DOHH2 (cell line): ENCODE measurements around the gene CDH6.

ENCODE experiments used
- H3F3A ChIP-seq: fragments of 200-600 bp; sonication (generic), shearing (Covaris generic); 2 replicates; pipeline ENCODE4 v1.6.0; 2016; ENCODE audit warnings: antibody characterized with exemption, mild to moderate bottlenecking; ENCODE audit not compliant: control insufficient read depth, insufficient read depth
- H3K27ac ChIP-seq: fragments of 200-600 bp; sonication (generic); 2 replicates; pipeline ENCODE4 v1.5.1; 2014; ENCODE audit warnings: low read depth, mild to moderate bottlenecking, low read length, moderate library complexity
- H3K27me3 ChIP-seq: fragments of 200-600 bp; sonication (generic); 2 replicates; pipeline ENCODE4 v1.6.1; 2014; ENCODE audit warnings: mild to moderate bottlenecking, low read length, mixed read lengths; ENCODE audit not compliant: control insufficient read depth
- H3K36me3 ChIP-seq: fragments of 200-600 bp; sonication (generic); 2 replicates; pipeline ENCODE4 v1.6.1; 2014; ENCODE audit warnings: mild to moderate bottlenecking, low read length, moderate library complexity, mixed read lengths; ENCODE audit not compliant: control insufficient read depth
- H3K4me1 ChIP-seq: fragments of 200-600 bp; sonication (generic); 2 replicates; pipeline ENCODE4 v1.6.1; 2014; ENCODE audit warnings: mild to moderate bottlenecking, low read length, mixed read lengths; ENCODE audit not compliant: control insufficient read depth
- H3K4me2 ChIP-seq: fragments of 200-600 bp; sonication (generic); 2 replicates; pipeline ENCODE4 v1.6.0; 2014; ENCODE audit warnings: mild to moderate bottlenecking, low read length, moderate library complexity
- H3K4me3 ChIP-seq: fragments of 200-600 bp; sonication (generic); 2 replicates; pipeline ENCODE4 v1.5.1; 2014; ENCODE audit warnings: mild to moderate bottlenecking, low read length, mixed read lengths
- H3K79me2 ChIP-seq: fragments of 200-600 bp; sonication (generic); 2 replicates; pipeline ENCODE4 v1.6.1; 2014; ENCODE audit warnings: mild to moderate bottlenecking, low read length, mixed read lengths; ENCODE audit not compliant: control insufficient read depth
- H3K9me2 ChIP-seq: fragments of 200-600 bp; sonication (generic); replicated peaks from 2 replicates; pipeline ENCODE4 v1.6.1; 2014; ENCODE audit warnings: mild to moderate bottlenecking, low read length, mixed read lengths; ENCODE audit not compliant: control insufficient read depth
- H3K9me3 ChIP-seq: fragments of 200-600 bp; sonication (generic); 2 replicates; pipeline ENCODE4 v1.6.1; 2014; ENCODE audit warnings: antibody characterized with exemption, low read length, mixed read lengths; ENCODE audit not compliant: control insufficient read depth, insufficient read depth
- H4K20me1 ChIP-seq: fragments of 200-600 bp; sonication (generic); 2 replicates; pipeline ENCODE4 v1.6.0; 2014; ENCODE audit warnings: low read depth, mild to moderate bottlenecking, antibody characterized with exemption, low read length, moderate library complexity; ENCODE audit not compliant: control insufficient read depth, insufficient read depth
- EZH2phosphoT487 ChIP-seq: fragments of 200-600 bp; sonication (generic); IDR thresholded peaks from 2 replicates; pipeline ENCODE4 v1.6.1; 2017; ENCODE audit warnings: borderline replicate concordance, mild to moderate bottlenecking, antibody characterized with exemption, low read length, moderate library complexity, mixed read lengths
- TF ChIP-seq, protein P1 (sequence below): fragments of 200-600 bp; sonication (generic); IDR thresholded peaks from one replicate; pipeline ENCODE4 v1.5.1; 2014; ENCODE audit warnings: antibody characterized with exemption, mild to moderate bottlenecking, low read depth, low read length; ENCODE audit not compliant: poor library complexity, severe bottlenecking

CDH6 gene

DNA sequence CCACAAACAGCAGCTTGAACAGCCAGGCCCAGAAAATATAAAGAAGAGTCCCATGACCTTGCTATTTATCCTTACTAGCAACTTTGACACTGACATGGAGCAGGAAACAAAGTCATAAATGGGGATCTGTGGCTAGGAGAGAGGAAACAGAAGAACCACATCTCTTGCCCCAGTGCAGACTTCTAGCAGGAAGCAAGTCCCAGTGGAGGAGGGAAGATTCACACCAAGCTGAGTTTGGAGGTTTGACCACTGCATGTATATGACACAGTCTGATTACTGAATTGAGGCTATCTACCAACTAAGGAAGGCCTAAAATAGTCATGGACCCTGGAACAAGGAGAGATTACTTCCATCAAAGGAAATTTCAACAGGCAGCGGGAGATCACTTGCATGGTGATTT lies 51.4 kb downstream of the CDH6 start:
- Histone ChIP-seq H3K4me2 (no peak overlapping the region), H3K9me2 (no peaks in the 10 kb centered on the region), H3K4me3 (no peak overlapping the region), H4K20me1 (no peaks in the 10 kb centered on the region), H3K27ac (no peak overlapping the region), H3K4me1 (no peaks in the 10 kb centered on the region), H3K27me3 (no peaks in the 10 kb centered on the region), H3K9me3 (no peaks in the 10 kb centered on the region), H3K36me3 (no peaks in the 10 kb centered on the region), H3K79me2 (no peaks in the 10 kb centered on the region), H3F3A (no peaks in the 10 kb centered on the region)
- TF ChIP-seq, protein P1, sequence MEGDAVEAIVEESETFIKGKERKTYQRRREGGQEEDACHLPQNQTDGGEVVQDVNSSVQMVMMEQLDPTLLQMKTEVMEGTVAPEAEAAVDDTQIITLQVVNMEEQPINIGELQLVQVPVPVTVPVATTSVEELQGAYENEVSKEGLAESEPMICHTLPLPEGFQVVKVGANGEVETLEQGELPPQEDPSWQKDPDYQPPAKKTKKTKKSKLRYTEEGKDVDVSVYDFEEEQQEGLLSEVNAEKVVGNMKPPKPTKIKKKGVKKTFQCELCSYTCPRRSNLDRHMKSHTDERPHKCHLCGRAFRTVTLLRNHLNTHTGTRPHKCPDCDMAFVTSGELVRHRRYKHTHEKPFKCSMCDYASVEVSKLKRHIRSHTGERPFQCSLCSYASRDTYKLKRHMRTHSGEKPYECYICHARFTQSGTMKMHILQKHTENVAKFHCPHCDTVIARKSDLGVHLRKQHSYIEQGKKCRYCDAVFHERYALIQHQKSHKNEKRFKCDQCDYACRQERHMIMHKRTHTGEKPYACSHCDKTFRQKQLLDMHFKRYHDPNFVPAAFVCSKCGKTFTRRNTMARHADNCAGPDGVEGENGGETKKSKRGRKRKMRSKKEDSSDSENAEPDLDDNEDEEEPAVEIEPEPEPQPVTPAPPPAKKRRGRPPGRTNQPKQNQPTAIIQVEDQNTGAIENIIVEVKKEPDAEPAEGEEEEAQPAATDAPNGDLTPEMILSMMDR: no peak
- TF ChIP-seq EZH2phosphoT487: no peak

DNA sequence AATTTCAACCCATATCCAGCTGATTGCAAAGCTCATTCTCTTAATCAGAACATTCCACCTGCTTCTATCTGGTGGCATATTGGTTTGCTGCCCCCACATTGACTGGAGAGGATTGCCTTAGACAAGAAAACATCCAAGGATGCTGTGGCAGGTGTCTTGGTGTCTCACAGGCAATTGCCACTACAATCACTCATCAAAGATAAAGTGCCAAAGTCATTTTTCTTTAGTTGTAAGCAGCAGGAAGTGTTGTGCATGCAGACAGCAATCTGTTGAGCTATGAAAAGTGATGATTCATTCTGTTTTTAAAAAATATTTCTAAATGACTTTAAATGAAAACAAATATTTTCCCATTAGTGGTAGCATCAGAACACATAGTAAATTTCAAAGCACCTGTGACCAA lies 53.9 kb downstream of the CDH6 start:
- H3K79me2 ChIP-seq: no peaks in the 10 kb centered on the region
- no peaks in the 10 kb centered on the region for H3F3A ChIP-seq
- H3K36me3 ChIP-seq: no peaks in the 10 kb centered on the region
- no peaks in the 10 kb centered on the region for H4K20me1 ChIP-seq
- no peaks in the 10 kb centered on the region for H3K9me2 ChIP-seq
- no peak overlapping the region for H3K27ac ChIP-seq
- no peaks in the 10 kb centered on the region for H3K27me3 ChIP-seq
- no peak overlapping the region for H3K4me3 ChIP-seq
- no peaks in the 10 kb centered on the region for H3K9me3 ChIP-seq
- TF ChIP-seq EZH2phosphoT487: no peak
- TF ChIP-seq, protein P1: no peak
- H3K4me1 ChIP-seq: no peaks in the 10 kb centered on the region
- no peak overlapping the region for H3K4me2 ChIP-seq

- no peaks in the 10 kb centered on the region for H3K9me2 ChIP-seq
- no peaks in the 10 kb centered on the region for H3F3A ChIP-seq
- no peaks in the 10 kb centered on the region for H3K36me3 ChIP-seq
- H3K79me2 ChIP-seq: no peaks in the 10 kb centered on the region
- no peaks in the 10 kb centered on the region for H3K4me1 ChIP-seq
- no peak overlapping the region for H3K27ac ChIP-seq
- H3K9me3 ChIP-seq: no peaks in the 10 kb centered on the region
- no peaks in the 10 kb centered on the region for H4K20me1 ChIP-seq
- TF ChIP-seq, protein P1: no peak
- no peak for TF ChIP-seq EZH2phosphoT487
- H3K27me3 ChIP-seq: no peaks in the 10 kb centered on the region
- no peak overlapping the region for H3K4me3 ChIP-seq
- no peak overlapping the region for H3K4me2 ChIP-seq
Observed at GRCh38 chr5:31250201-31250600, 56.7 kb downstream of the CDH6 start.

- Histone ChIP-seq H3K36me3 (no peaks in the 10 kb centered on the region), H3F3A (no peaks in the 10 kb centered on the region), H3K4me2 (no peak overlapping the region), H4K20me1 (no peaks in the 10 kb centered on the region), H3K4me3 (no peak overlapping the region), H3K27ac (no peak overlapping the region), H3K4me1 (no peaks in the 10 kb centered on the region), H3K9me3 (no peaks in the 10 kb centered on the region), H3K79me2 (no peaks in the 10 kb centered on the region), H3K9me2 (no peaks in the 10 kb centered on the region), H3K27me3 (no peaks in the 10 kb centered on the region)
- TF ChIP-seq, protein P1: no peak
- TF ChIP-seq EZH2phosphoT487: no peak
Observed at GRCh38 chr5:31251032-31251431, 57.5 kb downstream of the CDH6 start.
